ENCODE data around the gene RBM43. TPM values are rescaled to one million over a fixed set of nuclear protein-coding genes. Genes with fewer than 3 reads are reported as not detected.
"Not testable (repeated sequence)": the region's sequence is repeated elsewhere in the genome, so short reads cannot be mapped to it uniquely, and the experiment has no call there.

RBM43 gene
- total RNA-seq = 10 to 100 TPM; 18.2 to 20.7 TPM
- polyA plus RNA-seq = 1 to 10 TPM; 2.2 to 4.6 TPM

DNA sequence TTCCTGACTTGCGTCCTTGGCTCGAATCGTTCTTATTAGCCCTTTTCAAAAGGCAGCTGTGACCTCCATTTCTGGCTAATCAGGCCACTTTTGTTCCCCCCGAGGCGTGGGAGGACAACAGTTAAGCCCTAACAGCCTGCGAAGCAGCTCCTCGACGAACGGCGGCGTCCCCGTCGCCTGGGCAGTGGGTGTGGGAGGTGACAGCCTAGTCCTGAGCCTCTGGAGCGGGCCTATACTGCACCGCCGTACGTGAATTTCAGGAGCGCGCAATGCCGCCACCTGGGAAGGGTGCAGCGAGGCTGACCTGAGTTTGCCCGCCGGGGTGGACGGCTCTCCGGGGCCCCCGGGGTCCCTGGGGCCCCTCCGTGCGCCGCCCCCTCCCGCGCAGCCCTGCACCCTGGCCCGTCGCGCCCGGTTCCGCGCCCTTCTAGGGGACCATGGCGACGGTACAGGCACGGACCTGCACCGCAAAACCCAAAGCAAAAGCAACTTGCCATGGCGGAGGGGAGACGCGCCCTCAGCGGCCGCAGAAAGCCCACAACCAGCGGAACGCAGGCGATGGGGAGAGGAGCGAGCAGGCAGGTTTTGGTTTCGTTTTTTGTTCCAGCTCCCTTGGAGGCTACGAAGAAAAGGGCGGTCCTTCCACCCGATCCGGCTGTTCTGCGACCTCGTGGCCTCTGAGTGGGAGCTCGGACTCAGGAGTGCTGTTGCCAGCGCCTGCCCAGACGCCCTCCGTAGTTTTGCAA lies at the start of gene RBM43:
Gene RBM43, minus strand, starts transcription at position 633 of the 746 bp plus-strand sequence. Its CDS starts 136 bp downstream, at position 497.
- peaks cover 19 to 32% (median 22%) of the 10 kb centered on the region in 4 donors for H3K4me1 Mint-ChIP-seq
- POLR2A ChIA-PET (ENCODE audit: partially characterized antibody) = interaction anchor here (0.8 to 5.2 kb wide), 16 partner anchors 9 to 1674 kb away, joined by 3 to 139 read pairs (median 6); partner anchors contain the start of genes ARL5A, ARL6IP6, MMADHC and NMI
- CTCF ChIA-PET (ENCODE audit: partially characterized antibody) = interaction anchor here (0.7 to 2.3 kb wide), 5 partner anchors 12 to 1675 kb away, joined by 3 to 14 read pairs (median 4); partner anchors contain the start of gene NMI

DNA sequence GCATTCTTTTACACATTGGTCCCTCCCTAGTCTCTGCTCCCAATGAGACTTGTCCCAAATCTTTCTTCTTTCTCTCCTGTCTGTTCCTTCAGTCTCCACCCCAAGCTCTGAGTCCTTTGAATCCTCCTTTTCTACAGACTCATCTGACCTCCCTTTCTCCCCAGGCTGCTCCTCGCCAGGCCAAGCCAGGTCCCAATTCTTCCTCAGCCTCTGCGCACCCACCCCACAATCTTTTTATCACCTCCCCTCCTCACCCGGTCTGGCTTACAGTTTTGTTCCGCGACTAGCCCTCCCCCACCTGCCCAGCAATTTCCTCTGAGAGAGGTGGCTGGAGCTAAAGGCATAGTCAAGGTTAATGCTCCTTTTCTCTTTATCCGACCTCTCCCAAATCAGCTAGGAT lies 48.6 kb upstream of the RBM43 start:
- H3K36me3 ChIP-seq (ENCODE audit: insufficient read depth, low read length); H3K9me3 Mint-ChIP-seq; POLR2A ChIA-PET (ENCODE audit: partially characterized antibody); H3K27me3 ChIP-seq (ENCODE audit: insufficient read depth, low read length); H3K9me3 ChIP-seq (ENCODE audit: control insufficient read depth in 1 of 2, low read length in 2 of 2); H3K4me3 Mint-ChIP-seq; H3K4me1 Mint-ChIP-seq; H3K4me1 ChIP-seq (ENCODE audit: insufficient read depth, low read length); DNase-seq; H3K36me3 Mint-ChIP-seq; H3K27ac Mint-ChIP-seq; CTCF ChIA-PET (ENCODE audit: partially characterized antibody); H3K4me3 ChIP-seq (ENCODE audit: low read length in 2 of 2); H3K27me3 Mint-ChIP-seq; H3K27ac ChIP-seq (ENCODE audit: low read depth, low read length); intact Hi-C loops (cut with micrococcal nuclease): not testable (repeated sequence)

More for the DNA sequence above, at the start of gene RBM43:
- intact Hi-C loops (cut with micrococcal nuclease) = loop anchor here (1.0 to 5.0 kb wide), 6 partner anchors 28 to 1675 kb away; partner anchors contain the start of genes ARL5A, ARL6IP6, MMADHC and NMI
- Histone ChIP-seq H3K4me3 (ENCODE audit: low read length in 2 of 2) (peak within 1 kb of the TSS; percentile 78 to 98), H3K4me1 (ENCODE audit: insufficient read depth, low read length) (peaks cover 20% of the 10 kb centered on the region), H3K27ac (ENCODE audit: low read depth, low read length) (peak within 1 kb of the TSS; percentile 94), H3K9me3 (ENCODE audit: control insufficient read depth in 1 of 2, low read length in 2 of 2) (no peaks in the 10 kb centered on the region), H3K27me3 (ENCODE audit: insufficient read depth, low read length) (no peaks in the 10 kb centered on the region), H3K36me3 (ENCODE audit: insufficient read depth, low read length) (no peaks in the 10 kb centered on the region)
- DNase-seq = peak; percentile 86 to 91 (median 87)
- H3K27ac Mint-ChIP-seq = peak within 1 kb of the TSS; percentile 92 to 100 (median 97)
- no peaks in the 10 kb centered on the region for H3K27me3 Mint-ChIP-seq
- H3K4me3 Mint-ChIP-seq = peak within 1 kb of the TSS; percentile 80 to 98 (median 94)
- H3K36me3 Mint-ChIP-seq = peaks cover 4 to 12% of the 10 kb centered on the region in 2 donors
- peaks cover 0 to 1% (median 0%) of the 10 kb centered on the region in 8 donors for H3K9me3 Mint-ChIP-seq

DNA sequence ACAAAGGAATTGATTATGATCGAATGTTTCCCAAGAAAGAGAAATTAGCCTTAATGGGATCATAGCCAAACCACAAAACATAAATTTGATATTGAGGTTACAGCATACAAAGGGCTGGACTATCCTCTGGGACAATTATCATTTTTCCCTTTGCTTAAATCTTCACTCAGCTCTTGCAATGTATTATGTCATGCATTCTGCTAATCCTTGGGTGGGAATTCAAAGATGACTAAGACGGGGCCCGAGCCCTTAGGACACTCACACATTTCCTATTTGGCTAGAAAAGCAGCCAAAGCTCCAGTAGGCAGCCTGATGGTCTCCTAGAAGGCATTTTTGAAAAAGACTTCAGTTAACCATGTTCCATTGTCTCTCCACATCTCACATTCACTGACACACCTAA lies 45.0 kb upstream of the RBM43 start:
- Mint-ChIP-seq H3K4me1 (no peaks in the 10 kb centered on the region), H3K4me3 (no peak overlapping the region), H3K36me3 (no peaks in the 10 kb centered on the region), H3K9me3 (no peaks in the 10 kb centered on the region), H3K27me3 (peaks cover 9 to 15% of the 10 kb centered on the region in 2 donors), H3K27ac (no peak overlapping the region)
- intact Hi-C loops (cut with micrococcal nuclease) = no loop called here
- ChIA-PET POLR2A (ENCODE audit: partially characterized antibody) (no interaction called here), CTCF (ENCODE audit: partially characterized antibody) (no interaction called here)
- no peaks in the 10 kb centered on the region for H3K9me3 ChIP-seq (ENCODE audit: control insufficient read depth in 1 of 2, low read length in 2 of 2)
- H3K27ac ChIP-seq (ENCODE audit: low read depth, low read length) = no peak overlapping the region
- no peaks in the 10 kb centered on the region for H3K4me1 ChIP-seq (ENCODE audit: insufficient read depth, low read length)
- H3K4me3 ChIP-seq (ENCODE audit: low read length in 2 of 2) = no peak overlapping the region
- H3K36me3 ChIP-seq (ENCODE audit: insufficient read depth, low read length) = no peaks in the 10 kb centered on the region
- DNase-seq = no peak
- H3K27me3 ChIP-seq (ENCODE audit: insufficient read depth, low read length) = no peaks in the 10 kb centered on the region

DNA sequence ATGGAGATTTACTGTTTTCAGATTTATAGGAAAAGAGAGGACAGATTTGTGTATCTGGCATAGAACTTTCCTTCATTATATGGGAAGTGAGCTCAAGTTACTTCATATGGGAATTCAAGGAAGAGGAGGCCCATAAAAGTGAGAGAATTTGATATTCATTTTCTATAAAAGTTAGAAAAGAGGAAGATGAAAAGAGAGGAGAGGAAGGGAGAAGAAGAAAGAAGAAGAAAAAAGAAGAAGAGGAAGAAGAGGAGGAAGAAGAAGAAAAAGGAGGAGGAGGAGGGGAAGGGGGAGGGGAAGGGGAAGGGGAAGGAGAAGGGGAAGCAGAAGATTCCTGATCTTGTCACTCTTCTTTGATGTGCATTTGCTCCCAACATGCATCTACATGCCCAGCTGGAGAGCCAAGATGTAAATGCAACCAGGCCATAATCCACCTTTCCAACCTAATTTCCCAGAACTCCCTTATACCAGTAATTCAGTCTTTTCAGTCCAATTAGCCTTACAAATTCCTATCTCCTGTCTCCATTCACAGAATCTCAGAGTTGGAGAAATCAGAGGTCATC lies 43.5 kb upstream of the RBM43 start:
- Histone ChIP-seq H3K4me1 (ENCODE audit: insufficient read depth, low read length) (no peaks in the 10 kb centered on the region), H3K9me3 (ENCODE audit: control insufficient read depth in 1 of 2, low read length in 2 of 2) (no peaks in the 10 kb centered on the region), H3K27me3 (ENCODE audit: insufficient read depth, low read length) (no peaks in the 10 kb centered on the region), H3K36me3 (ENCODE audit: insufficient read depth, low read length) (no peaks in the 10 kb centered on the region), H3K27ac (ENCODE audit: low read depth, low read length) (no peak overlapping the region), H3K4me3 (ENCODE audit: low read length in 2 of 2) (no peak overlapping the region)
- peak overlapping the region in 1 of 7 donors; percentile 36 for H3K27ac Mint-ChIP-seq
- H3K9me3 Mint-ChIP-seq = no peaks in the 10 kb centered on the region
- H3K27me3 Mint-ChIP-seq = peaks cover 14 to 16% of the 10 kb centered on the region in 2 donors
- intact Hi-C loops (cut with micrococcal nuclease) = no loop called here
- no peaks in the 10 kb centered on the region for H3K36me3 Mint-ChIP-seq
- ChIA-PET CTCF (ENCODE audit: partially characterized antibody) (no interaction called here), POLR2A (ENCODE audit: partially characterized antibody) (no interaction called here)
- H3K4me1 Mint-ChIP-seq = no peaks in the 10 kb centered on the region
- no peak overlapping the region for H3K4me3 Mint-ChIP-seq
- DNase-seq = no peak

- no peaks in the 10 kb centered on the region for H3K4me1 Mint-ChIP-seq
- no peak for DNase-seq
- no peak overlapping the region for H3K4me3 ChIP-seq (ENCODE audit: low read length in 2 of 2)
- no peaks in the 10 kb centered on the region for H3K9me3 Mint-ChIP-seq
- ChIA-PET POLR2A (ENCODE audit: partially characterized antibody) (no interaction called here), CTCF (ENCODE audit: partially characterized antibody) (no interaction called here)
- H3K27me3 Mint-ChIP-seq = peaks cover 18 to 19% of the 10 kb centered on the region in 2 donors
- no peaks in the 10 kb centered on the region for H3K9me3 ChIP-seq (ENCODE audit: control insufficient read depth in 1 of 2, low read length in 2 of 2)
- no peaks in the 10 kb centered on the region for H3K27me3 ChIP-seq (ENCODE audit: insufficient read depth, low read length)
- H3K27ac Mint-ChIP-seq = no peak overlapping the region
- no peaks in the 10 kb centered on the region for H3K4me1 ChIP-seq (ENCODE audit: insufficient read depth, low read length)
- intact Hi-C loops (cut with micrococcal nuclease) = no loop called here
- no peaks in the 10 kb centered on the region for H3K36me3 Mint-ChIP-seq
- H3K4me3 Mint-ChIP-seq = no peak overlapping the region
- H3K36me3 ChIP-seq (ENCODE audit: insufficient read depth, low read length) = no peaks in the 10 kb centered on the region
- H3K27ac ChIP-seq (ENCODE audit: low read depth, low read length) = no peak overlapping the region
These were observed 41.2 kb upstream of the RBM43 start for GRCh38 chr2:151302879-151303278.

DNA sequence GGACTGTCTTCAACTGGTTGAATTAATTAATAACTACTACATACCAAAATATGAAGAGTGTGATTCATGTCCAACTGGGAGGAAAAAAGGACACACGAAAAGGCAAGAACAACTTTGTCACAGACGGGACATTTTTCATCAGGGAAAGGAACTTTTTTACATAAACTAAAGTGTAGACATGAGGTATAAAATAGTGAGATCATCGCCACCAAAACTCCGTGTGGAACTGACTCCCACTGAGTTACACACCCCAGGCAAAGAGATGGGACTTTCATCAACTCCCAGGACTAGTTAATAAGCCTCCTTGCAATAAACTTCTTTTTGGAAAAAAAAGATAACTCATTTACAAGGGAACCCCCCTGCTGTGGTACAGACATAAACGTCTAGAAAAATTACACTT lies 40.7 kb upstream of the RBM43 start:
- Mint-ChIP-seq H3K4me1 (no peaks in the 10 kb centered on the region), H3K27me3 (peaks cover 14 to 19% of the 10 kb centered on the region in 2 donors), H3K4me3 (no peak overlapping the region), H3K36me3 (no peaks in the 10 kb centered on the region), H3K9me3 (no peaks in the 10 kb centered on the region), H3K27ac (no peak overlapping the region)
- POLR2A ChIA-PET (ENCODE audit: partially characterized antibody) = no interaction called here
- Histone ChIP-seq H3K36me3 (ENCODE audit: insufficient read depth, low read length) (no peaks in the 10 kb centered on the region), H3K4me1 (ENCODE audit: insufficient read depth, low read length) (no peaks in the 10 kb centered on the region), H3K9me3 (ENCODE audit: control insufficient read depth in 1 of 2, low read length in 2 of 2) (no peaks in the 10 kb centered on the region), H3K4me3 (ENCODE audit: low read length in 2 of 2) (no peak overlapping the region), H3K27ac (ENCODE audit: low read depth, low read length) (no peak overlapping the region), H3K27me3 (ENCODE audit: insufficient read depth, low read length) (no peaks in the 10 kb centered on the region)
- CTCF ChIA-PET (ENCODE audit: partially characterized antibody) = no interaction called here
- intact Hi-C loops (cut with micrococcal nuclease) = no loop called here
- no peak for DNase-seq

DNA sequence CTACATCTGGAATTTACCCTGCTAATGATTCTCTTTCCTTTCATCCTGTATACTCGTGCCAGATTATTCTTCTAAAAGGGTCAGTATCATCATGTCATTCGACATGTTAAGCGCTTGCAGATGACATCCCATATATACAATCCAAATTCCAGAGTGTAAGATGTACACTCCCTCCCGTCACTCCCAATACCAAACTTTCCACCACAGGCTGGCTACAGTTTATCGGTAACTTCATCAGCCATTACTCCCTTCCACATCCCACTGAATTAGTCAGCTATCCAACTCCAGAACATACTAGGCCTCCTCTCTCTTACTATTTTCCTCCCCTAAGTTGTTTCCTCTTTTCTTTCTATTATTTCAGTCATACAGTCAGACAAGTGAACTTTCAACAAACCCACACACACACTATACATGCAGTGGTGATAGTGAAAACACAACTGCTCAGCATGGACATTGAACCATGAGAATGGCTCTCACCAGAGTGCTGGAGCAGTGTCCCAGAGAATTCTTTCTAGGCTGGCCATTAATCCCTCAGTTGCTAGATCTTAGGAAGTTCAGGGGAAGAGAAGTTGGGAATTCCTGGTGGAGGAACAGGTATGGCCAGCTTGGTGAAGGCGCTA lies 38.4 kb upstream of the RBM43 start:
- Mint-ChIP-seq H3K27ac (no peak overlapping the region), H3K27me3 (peaks cover 12 to 19% of the 10 kb centered on the region in 2 donors), H3K9me3 (peaks cover 0 to 2% (median 0%) of the 10 kb centered on the region in 8 donors), H3K36me3 (no peaks in the 10 kb centered on the region), H3K4me1 (no peaks in the 10 kb centered on the region), H3K4me3 (no peak overlapping the region)
- ChIA-PET POLR2A (ENCODE audit: partially characterized antibody) (no interaction called here), CTCF (ENCODE audit: partially characterized antibody) (no interaction called here)
- H3K9me3 ChIP-seq (ENCODE audit: control insufficient read depth in 1 of 2, low read length in 2 of 2) = no peaks in the 10 kb centered on the region
- no peak overlapping the region for H3K27ac ChIP-seq (ENCODE audit: low read depth, low read length)
- H3K4me1 ChIP-seq (ENCODE audit: insufficient read depth, low read length) = no peaks in the 10 kb centered on the region
- DNase-seq = no peak
- intact Hi-C loops (cut with micrococcal nuclease) = no loop called here
- no peaks in the 10 kb centered on the region for H3K36me3 ChIP-seq (ENCODE audit: insufficient read depth, low read length)
- no peak overlapping the region for H3K4me3 ChIP-seq (ENCODE audit: low read length in 2 of 2)
- H3K27me3 ChIP-seq (ENCODE audit: insufficient read depth, low read length) = no peaks in the 10 kb centered on the region
